ENCODE data around the gene ACAD10.
"Not testable (repeated sequence)": the region's sequence is repeated elsewhere in the genome, so short reads cannot be mapped to it uniquely, and the experiment has no call there.

ACAD10 gene

DNA sequence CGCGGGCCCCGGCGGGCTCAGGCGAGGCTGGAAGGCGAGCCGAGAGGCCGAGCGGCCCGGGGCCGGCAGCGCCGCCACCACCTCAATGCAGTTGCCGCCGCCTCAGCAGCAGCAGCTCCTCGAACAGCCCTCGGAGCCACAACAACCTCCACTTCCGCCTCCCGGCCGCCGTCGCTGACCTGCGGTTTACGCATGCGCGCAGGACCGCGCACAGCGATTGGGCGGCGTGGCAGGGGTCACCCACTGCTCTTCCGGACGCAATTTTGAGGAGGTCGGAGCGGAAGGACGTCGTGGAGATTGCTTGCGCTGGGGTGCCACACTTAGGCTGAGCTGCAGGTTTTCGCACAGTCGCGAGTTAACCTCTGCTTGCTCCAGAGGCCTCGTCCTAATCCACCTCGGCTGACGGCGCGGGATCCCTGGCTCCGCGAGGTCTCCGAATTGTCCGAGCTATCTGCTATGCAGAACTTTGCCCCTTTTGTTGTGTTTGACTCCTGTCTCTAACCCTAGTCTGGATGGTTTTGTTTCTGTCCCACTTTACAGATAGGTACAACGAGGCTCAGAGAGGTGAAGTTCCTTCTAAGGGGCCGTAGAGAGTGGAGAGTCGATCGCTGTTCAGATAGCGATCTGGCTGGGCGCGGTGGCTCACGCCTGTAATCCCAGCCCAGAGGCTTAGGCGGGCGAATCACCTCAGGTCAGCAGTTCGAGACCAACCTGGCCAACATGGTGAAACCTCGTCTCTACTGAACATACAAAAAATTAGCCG lies at the start of gene ACAD10, which contains the start of gene BRAP:
ACAD10 (plus strand) TSS at position 243 of the 763 bp plus-strand sequence. CDS start 6,657 bp downstream, outside the sequence.
BRAP (minus strand) TSS at position 146 of the 763 bp plus-strand sequence. CDS start 164 bp downstream, outside the sequence.
- peak; percentile 96 for DNase-seq (ENCODE audit: low spot score)

DNA sequence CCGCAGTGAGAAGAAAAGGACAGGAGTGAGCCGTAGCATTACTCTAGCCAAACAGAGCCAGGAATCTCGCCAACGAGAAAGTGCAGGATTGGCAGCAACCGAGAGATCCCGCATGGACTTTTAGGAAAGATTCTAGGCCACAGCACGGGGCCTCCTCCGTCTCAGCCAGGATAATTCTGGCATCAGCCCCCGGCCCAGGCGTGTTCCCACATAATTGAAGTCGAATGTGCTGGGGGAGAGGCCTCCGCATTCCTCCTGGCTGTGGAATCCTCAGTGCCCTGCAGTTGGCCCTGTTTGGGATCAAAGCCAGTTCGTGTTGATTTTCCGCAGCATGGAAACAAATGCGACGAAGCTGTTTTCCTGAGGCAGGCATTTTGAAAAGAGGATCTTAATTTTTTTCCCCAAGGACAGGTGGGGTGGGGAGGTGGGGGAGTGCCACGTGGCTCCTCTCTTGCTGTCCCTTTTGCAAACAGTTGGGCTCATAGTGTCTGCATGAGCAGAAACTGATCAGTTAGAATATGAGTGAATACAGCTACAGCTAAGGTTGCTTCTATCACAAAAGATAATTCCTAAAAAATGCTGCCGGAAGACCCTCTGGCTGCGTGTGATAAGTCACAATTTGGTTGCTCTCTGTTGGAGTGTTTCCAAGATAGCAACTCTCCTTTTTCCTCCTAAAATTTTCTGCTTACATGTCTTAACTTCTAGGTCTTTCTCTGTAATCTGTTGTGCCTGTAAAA lies 49.5 kb upstream of the ACAD10 start:
- no peak for DNase-seq (ENCODE audit: low spot score)

DNA sequence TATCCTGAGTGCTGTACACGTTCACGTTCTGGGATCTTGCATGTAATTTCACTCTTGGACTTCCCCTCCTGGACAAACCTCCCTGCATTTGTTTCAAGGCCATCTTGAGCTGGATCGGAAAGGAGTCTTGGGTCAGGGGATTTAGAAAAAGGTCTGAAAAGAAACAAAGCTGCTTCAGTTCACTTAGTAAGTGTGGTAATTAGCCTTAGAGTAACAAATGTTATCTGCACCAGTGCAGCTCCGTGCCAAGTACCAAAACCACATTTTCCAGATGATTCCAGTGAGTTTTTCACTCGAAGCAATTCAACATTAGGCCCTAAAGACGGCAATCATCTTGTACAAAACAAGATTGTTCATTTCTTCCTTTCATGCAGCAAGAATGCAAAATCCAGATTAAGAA lies 47.3 kb upstream of the ACAD10 start:
- no peak for DNase-seq (ENCODE audit: low spot score)

DNA sequence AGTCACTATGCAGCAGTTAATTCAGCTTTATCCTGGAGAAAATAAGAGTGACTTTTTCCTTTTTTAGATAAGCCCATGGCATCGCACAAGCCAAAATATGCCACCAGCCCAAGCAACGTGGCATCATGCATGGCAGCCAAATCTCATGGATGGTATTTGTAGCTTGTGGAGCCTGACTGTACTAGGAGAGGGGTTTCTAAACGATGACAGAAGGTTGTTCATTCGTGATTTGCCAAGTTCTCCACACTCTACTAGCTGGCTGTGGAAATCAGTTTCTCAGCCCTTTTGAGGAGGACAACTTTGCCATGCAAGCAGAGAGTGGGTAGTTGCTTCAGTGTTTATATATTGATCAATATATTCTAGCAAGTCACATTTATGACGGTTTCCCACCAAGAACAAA lies 45.3 kb upstream of the ACAD10 start:
- DNase-seq (ENCODE audit: low spot score) = no peak

DNA sequence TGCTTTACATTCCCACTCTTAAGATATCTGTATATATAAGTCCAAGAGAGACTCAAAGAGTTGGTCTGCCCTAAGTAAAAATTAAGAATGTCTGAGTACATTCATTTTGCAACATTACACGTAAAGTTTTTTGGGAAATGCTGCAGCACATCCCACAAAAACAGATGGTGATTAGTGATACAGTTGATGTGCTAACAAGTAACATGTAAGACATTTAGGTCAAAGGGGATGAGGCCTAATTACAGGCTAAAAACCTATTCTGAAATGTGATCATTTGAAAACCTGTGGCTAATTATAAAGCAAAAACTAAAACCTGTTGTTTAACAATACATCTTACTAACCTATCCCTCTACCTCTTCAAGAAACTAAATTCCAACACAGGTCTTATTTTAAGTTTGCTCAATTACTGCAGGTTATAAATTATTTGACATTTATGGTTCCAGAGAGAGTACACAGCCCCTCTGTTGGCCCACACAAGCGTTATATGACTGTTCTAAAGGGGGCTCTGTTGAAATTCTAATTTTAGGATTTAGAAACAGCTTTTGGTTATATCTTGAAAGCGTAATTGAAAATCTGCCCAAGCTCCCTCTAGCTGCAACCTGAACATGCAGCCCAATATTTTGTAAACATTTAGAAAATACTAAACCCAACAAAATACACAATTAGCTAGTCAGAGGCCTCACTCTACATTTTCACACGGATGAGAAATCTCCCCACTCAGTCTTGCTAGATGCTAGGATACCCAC lies 43.0 kb upstream of the ACAD10 start:
- no peak for DNase-seq (ENCODE audit: low spot score)

DNA sequence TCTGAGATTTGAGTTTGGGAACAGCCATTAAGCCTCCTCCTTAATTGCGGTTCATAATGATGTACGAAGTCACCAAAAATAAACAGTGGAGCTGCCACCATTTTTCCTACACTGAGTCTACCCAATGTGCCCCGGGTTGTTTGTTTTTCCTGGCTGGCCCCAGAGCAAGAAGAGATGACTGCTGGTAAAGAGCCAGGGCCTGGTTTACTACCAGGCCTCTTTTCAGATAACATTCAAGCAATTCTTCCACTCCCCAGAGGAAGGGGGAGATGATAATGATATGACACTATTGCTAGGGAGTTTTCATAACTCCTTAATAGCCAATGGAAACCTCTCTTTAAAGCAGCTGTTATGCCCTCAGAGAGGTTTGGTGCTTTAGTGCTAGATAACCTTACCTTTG lies 42.4 kb upstream of the ACAD10 start:
- DNase-seq (ENCODE audit: low spot score) = no peak

DNA sequence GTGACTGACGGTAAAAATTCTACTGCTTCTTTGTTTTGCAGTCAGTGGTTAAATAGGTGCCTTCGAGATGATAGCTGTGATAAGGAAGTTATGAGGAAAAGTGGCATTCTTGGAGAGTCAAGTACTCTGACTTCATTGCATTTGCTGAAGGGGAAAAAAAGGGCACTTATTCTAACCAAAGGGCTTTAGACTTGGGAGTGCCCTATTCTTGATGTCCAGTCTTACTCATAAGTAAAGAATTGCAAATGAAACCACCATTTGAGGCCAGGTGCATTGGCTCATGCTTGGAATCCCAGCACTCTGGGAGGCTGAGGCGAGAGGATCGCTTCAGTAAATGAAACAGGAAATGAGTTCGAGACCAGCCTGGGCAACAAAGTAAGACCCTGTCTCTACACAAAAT lies 40.4 kb upstream of the ACAD10 start:
- no peak for DNase-seq (ENCODE audit: low spot score)

DNA sequence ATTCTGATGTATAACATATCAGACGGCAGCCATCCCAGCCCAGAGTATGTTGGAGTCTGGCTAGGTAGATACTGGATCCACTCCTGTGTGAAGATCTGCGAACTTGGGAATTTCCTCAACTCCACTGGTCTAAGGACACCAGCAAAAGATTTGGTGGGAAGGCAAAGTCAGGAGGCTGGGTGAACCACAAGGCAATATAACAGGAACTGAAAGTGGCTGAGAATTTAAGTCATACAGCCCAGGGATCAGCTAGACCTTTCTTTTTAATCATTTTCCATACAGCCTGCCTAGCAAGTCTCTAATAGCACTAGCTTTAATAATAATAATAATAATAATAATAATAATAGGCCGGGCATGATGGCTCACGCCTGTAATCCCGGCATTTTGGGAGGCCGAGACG lies 34.9 kb upstream of the ACAD10 start:
- DNase-seq (ENCODE audit: low spot score) = no peak

DNA sequence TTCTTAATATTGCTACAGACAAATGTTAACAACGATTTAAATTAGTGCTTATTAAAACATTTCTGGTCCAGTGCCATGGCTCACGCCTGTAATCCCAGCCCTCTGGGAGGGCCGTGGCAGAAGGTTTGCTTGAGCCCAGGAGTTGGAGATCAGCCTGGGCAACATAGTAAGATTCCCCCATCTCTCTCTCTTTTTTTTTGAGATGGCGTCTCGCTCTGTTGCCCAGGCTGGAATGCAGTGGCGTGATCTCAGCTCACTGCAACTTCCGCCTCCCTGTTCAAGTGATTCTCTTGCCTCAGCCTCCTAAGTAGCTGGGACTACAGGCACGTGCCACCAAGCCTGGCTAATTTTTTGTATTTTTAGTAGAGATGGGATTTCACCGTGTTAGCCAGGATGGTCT lies 33.3 kb upstream of the ACAD10 start:
- DNase-seq (ENCODE audit: low spot score) = not testable (repeated sequence)

DNA sequence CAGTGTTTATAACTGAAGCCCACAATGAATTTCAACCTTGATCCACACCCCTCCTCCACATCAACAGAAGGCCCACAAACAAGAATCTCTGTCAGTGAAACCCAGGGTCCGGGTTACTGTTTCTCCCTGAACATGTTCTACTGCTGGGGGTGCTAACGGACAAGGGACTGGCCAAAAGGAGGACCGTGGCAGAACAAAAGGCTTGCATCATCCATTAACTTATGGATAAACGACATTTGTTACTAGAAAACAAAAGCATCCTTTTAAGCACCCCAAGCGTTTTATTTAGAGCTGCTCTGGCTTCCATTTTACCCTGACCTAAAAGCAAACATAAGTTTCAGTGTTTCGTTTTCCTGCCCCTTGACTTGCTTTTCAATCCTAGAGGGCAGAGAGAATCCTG lies 32.3 kb upstream of the ACAD10 start:
- no peak for DNase-seq (ENCODE audit: low spot score)

DNA sequence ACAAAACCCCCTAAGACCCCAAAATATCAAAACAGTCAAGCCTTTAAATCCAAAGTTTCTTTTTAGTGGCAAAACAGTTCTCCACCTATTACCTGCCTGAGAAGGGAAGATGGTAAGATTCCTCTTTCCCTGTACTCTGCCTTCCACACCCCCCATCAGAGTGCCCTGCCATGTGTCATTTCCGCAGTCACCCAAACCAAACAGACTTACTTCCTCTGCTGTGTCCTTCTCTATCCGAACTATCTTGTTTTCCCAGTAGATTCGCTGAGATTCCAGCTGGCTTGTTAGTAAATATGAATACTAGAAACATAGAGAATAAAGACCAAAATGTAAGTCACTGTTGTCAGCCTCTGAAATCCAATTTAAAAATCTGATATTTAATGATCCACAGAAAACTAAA lies 30.5 kb upstream of the ACAD10 start:
- DNase-seq (ENCODE audit: low spot score) = no peak

DNA sequence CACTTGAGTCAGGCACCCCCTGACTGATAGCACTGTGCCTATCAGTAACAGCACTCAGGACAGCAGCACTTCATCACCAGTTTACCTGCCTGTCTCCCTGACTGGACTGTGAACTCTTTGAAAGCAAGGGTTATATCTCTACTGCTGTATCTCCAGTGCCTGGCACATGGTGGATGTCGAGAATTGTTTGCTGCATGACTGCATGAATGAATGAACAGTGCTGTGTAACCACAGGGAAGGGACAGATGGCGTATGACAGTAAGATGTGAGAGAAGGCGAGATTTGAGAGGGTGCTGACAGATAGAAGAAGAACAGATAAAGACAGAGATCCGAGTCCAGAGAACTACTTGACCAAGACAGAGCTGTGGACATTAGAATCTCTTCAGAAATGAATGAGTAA lies 29.8 kb upstream of the ACAD10 start:
- no peak for DNase-seq (ENCODE audit: low spot score)

DNA sequence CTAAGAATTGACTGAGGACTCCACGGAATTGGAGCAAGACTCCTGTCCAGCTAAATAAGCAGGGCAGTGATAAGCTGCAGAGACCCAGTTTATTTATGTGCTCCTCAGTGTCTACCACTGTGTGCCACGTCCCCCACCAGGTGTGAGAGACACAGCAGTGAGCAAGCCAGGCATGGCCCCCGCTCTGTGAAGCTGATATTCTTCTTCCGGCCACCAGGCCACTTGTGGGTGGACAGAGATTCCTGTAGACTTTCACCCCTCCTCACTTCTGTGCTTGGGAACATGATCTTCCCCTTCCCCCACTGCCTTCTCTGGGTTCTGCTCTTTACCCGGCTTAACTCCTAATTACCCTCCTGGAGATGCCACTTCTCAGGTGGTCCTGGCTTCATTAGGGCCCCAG lies 21.4 kb upstream of the ACAD10 start:
- no peak for DNase-seq (ENCODE audit: low spot score)

DNA sequence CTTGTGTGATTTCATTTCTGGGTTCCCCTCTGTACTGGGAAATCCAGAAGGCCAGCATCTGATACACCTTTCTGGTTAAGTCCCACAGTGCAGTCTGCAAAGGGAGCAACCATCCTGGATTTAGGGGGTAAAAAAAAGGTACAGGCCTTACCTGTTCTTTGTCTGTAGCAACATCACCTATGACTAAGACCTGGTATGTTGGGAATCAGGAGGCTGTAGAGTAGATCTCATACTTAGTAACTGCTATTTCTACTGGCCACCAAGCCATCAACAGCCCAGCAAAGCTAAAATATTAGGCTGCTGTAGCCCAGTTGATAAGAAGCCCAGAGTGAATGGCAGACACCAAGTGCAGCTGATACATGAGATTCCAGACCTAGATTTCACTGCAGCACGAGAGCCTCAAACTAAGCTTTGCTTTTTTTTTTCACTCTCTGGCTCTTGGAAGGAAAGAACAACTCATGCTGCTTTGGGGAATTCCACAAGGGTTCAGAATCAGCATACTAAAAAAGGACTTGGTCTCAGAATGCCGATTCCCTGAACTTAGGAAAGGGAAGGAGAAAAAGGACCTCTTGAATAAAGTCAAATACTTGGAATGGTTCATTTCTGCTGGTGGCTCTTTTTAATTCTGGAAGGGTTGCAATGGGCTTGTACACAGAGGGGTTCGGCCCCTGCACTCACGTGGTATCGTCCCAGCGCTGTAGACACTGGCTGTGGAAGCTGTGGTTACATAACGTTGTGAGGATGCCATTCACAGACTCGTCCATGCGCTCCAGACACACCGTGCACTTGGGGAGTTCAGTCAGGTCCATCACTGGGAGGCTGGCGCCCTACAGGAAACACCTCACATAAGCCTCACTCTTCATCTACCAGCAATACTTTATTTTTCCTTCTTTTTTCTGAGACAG lies 20.6 kb upstream of the ACAD10 start:
- DNase-seq (ENCODE audit: low spot score) = no peak

DNA sequence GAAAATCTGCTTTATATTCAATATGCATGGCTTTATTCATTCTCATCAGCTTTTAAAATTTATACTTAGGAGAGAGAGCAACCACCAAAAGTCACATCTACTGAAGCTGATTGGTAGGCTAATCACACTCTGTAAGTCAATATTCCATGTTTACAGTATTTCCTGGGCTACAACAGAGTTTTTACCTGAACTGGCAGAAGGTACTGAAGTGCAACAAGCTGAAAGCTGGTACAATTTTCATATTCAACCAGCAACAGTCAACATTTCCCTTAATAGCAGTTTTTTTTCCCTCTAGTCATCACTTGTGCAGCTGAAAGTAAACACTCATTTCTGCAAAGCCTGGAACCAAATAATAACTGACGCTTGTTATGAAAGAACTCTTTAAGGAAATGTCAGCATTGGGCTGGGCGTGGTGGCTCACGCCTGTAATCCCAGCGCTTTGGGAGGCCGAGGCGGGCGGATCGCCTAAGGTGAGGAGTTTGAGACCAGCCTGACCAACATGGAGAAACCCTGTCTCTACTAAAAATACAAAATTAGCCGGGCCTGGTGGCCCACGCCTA lies 13.0 kb upstream of the ACAD10 start:
- DNase-seq (ENCODE audit: low spot score) = no peak

DNA sequence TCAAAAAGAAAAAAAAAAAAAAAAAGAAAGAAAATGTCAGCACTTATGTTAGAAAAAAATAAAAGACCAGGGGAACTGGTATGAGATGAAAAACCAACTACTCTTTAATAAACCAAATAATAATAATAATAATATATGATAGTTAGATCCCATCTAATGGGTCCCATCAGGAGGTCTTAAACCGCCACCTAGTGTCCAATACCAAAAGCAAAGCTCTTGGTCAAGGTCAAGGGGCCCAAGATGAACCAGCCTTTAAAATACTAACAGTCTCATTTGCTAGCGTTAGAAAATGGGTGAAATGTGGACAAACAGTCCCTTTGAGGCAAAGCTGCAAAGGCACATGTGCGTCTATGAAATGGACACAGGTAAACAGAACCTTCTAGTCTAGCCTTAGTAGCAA lies 12.3 kb upstream of the ACAD10 start:
- DNase-seq (ENCODE audit: low spot score) = no peak

DNA sequence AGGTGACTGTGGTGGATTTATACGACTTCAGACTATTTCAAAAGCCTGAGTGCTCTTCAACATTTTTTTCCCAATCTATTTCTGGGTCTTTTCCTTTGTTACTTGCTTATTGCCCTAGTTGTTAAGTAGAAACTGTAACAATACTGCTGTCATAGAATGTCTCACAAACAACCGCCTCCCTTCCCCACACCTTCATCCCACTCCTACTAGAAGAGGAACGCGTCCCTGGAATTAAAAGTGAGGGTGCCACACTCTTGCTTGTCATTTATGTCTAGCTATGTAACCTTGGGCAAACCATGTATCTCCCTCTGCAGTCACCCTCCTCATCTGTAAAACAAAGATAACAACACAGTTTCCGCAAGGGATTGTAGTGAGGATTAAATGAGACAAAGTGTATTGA lies 8.7 kb upstream of the ACAD10 start:
- DNase-seq (ENCODE audit: low spot score) = no peak

DNA sequence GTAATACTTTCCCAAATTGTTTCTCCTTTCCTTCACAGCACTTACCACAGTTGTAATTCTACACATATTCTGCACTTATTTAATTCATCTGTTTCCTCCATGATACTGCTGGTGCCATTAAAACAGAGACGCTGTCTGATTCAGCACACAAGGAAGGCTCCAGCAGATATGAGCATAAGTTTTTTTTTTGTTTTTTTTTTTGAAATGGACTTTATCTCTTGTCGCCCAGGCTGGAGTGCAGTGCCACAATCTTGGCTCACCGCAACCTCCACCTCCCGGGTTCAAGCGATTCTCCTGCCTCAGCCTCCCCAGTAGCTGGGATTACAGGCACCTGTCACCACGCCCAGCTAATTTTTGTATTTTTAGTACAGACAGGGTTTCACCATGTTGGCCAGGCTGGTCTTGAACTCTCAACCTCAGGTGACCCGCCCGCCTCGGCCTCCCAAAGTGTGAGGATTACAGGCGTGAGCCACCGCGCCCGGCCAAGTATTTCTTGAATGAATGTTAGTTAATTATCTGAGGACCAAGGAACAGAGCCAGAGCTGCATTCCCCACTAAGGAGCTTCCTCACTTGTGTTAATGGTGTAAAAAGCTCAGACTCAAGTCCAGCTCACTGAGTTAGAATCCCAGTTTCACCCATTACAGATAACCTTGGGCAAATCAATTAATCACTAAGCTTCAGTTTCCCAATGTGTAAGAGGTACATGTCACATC lies 1.2 kb upstream of the ACAD10 start:
- not testable (repeated sequence) for DNase-seq (ENCODE audit: low spot score)

DNA sequence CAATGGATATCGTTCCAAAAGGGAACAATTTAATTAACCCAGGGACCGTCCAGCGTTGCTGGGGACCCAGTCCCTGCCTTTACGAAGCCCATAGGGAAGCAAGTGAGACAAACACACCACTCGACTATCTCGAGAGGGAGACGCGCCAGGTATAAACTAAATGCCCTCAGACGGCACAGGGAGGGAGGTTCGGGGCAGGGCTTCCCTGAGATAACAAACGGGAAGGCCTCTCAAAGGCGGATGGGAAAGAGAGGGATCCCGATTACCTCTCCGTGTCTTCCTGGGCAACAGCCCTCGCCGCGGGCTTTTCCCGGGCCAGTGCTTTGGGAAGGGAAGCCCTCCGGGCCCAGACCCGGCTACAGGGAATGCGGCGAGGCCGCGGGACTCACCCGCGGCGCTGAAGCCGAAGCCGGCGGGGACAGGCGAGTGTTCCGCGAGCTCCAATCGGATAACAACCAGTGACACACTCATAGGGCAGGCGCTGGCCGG lies 487 bp upstream of the ACAD10 start:
- no peak for DNase-seq (ENCODE audit: low spot score)

DNA sequence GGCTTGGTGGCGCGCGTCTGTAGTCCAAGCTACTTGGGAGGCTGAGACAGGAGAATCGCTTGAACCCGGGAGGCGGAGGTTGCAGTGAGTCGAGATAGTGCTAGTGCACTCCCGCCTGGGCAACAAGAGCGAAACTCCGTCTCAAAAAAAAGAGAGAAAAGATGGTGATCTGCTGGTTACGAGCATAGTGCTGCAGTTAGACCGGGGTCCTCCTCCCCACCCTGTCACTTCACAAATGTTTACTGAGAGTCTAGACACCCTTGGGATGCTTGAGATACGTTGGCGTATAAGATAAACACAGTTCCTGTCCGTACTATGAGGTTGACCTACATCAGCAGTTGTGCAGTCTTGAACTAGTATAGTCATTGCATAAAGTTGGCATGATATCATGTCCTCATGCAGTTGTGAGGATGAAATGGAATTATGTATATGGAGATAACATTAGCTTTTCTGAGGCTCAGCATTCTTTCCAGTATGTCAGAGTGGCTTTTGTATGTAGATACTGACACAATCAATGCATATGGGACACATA lies 787 bp downstream of the ACAD10 start:
- no peak for DNase-seq (ENCODE audit: low spot score)

All from CD4-positive, alpha-beta T cell treated with Interleukin-2 at 100 ng/mL for 4 hours (primary cell).